ENCODE results near the gene ATXN1.

Gene ATXN1

GRCh38 chr6:16698162-16698533 lies 63.1 kb downstream of the ATXN1 start:
- DNase-seq (ENCODE audit: low read depth in 2 of 2) = no peak

GRCh38 chr6:16697437-16698161 lies 63.7 kb downstream of the ATXN1 start:
- no peak for DNase-seq (ENCODE audit: low read depth in 2 of 2)

GRCh38 chr6:16696496-16696895 lies 64.8 kb downstream of the ATXN1 start:
- no peak for DNase-seq (ENCODE audit: low read depth in 2 of 2)

- no peak for DNase-seq (ENCODE audit: low read depth in 2 of 2)
Observed at GRCh38 chr6:16694781-16695578, 66.3 kb downstream of the ATXN1 start.

DNA sequence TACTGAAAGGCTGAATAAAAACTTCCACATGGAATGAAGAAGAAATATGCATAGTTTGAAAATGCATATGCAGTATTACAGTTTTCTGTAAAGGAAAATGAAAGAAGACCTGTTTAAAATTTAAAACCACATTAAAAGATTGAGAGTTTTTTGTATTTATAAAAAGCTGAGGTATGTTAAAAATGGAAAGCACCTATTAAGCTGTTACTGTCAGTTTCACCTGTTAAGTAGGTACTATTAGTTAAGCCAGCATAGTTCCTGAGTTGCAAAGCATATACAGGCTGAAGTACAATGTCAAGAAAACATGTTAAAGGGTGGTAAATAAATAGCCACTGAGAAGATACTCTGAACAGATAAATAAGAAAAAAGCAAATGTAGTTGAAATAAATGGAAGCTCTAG lies 69.9 kb downstream of the ATXN1 start:
- DNase-seq (ENCODE audit: low read depth in 2 of 2) = no peak

DNA sequence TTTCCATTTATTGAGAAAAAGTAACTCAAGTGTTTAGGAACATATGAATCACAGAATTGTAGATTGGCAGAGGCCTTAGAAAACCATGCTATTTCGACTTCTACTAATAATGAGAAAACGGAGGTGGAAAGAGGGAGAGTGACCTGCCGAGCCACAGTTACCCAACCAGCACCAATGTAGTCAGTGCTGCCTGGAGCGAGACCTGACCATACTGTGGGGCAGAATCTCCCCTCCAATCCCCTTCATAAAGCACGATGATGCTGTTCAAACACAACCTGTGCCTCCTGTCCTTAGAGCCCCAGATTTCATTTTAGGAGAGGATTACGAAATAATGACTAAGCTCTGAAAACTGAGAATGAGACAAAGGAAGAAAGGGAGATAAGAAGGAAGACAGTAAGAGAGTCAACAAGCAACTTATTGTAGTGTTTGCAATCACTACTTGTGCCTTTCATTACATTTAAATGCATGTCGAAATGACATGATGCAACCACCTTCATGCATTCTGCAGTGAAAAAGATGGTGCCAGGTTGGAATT lies 70.6 kb downstream of the ATXN1 start:
- DNase-seq (ENCODE audit: low read depth in 2 of 2) = no peak

DNA sequence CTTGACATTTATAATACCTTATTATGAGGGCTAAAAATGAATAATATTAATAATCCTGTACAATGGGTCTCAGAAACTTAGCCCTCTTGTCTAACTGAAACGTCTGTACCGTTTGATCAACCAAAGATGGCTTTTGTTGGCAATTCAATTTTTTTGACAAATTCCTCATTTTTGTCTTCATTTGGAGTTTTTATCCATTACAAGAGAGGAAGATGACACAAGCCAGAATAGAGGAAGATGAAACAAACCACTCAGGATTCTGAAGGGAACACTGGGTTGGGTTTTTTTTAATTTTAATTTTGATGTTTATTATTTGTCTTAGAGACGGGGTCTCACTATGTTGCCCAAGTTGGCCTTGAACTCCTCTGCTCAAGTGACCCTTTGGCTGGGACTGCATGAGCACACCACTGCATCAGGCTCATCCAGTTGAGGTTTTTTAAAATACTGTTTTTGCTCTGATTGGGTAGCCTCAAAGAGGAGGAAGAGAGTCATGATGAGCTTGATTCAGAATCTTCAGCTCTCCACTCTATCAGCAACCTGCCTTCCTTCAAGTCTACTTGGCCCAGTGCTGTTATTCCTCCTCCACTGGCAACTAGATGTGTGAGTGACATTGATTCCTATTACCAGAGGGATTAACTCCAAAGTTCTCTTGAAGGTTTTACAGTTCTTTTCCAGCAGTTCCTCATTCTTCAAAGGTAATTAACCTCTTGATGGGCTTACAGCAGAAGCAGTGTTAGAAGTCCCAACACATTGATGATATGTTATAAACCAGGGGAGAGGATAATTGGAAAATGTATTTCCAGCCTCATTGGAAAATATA lies 71.3 kb downstream of the ATXN1 start:
- no peak for DNase-seq (ENCODE audit: low read depth in 2 of 2)

DNA sequence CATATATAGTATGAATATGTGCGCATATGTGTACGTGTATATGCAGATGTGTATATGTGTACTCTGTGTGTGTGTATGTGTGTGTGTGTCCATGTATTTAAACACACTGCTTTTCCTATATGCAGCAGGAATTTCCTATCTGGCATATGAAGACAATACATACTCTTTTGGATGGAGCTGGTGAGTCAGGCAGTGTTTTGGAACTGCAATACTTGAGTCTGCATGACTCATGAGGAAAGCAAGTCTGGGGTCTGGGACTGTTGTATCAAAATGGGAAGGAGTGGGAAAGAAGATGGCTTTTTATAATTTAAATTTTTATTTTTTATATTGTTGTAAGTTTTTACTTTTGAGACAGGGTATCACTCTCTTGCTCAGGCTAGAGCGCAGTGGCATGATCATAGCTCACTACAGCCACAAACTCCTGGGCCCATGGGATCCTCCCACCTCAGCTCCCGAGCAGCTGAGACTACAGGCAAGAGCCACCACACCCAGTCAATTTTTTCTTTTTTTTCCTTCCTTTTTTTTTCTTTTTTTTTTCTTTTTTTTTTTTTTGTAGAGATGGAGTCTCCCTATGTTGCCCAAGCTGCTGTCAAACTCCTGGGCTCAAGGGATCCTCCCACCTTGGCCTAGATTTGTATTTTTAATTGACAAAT lies 72.2 kb downstream of the ATXN1 start:
- peak; percentile 74 to 77 for DNase-seq (ENCODE audit: low read depth in 2 of 2)

- DNase-seq (ENCODE audit: low read depth in 2 of 2) = no peak
Observed at GRCh38 chr6:16688436-16688835, 72.8 kb downstream of the ATXN1 start.

DNA sequence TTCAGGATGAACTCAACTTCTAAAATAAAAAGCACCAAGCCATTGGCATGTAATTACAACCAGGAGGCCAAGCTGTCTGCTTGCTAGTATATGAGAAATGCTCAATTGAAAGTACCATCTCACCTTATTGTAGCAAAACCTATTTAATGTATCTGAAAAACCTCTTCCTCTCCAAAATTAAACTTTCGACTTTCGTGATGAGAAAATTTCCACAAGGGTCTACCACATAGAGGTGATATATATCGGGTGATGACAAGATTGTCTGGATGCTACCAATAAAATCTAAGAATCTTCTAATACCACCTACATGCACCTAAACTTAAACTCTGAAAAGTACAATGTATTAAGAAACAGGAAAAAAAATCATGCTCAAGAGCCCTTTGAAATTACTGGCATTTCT lies 74.2 kb downstream of the ATXN1 start:
- DNase-seq (ENCODE audit: low read depth in 2 of 2) = no peak

- no peak for DNase-seq (ENCODE audit: low read depth in 2 of 2)
Observed at GRCh38 chr6:16684896-16685554, 76.2 kb downstream of the ATXN1 start.

DNA sequence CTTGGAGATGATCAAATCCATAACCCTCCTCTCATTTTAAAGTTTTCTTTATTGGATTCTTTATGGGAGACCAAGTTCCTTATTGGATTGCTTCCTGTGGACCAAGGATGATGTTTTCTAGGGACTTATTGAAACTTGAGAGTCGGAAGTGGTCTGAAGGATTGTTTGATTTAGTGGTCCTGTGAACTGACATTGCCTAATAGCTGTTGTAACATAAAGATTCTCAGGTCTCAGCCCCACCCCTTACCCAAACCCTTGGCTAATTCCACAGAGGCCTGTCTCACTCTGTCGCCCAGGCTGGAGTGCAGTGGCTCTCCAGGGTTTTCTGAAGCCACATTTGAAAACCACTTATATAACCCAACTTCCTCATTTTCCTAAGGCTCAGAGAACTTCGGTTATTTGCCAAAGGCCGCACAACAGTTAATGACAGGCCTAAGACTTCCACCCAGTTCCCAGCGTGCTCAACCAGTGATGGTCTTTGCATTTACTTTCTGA lies 77.0 kb downstream of the ATXN1 start:
- DNase-seq (ENCODE audit: low read depth in 2 of 2) = no peak

GRCh38 chr6:16683641-16684194 lies 77.5 kb downstream of the ATXN1 start:
- no peak for DNase-seq (ENCODE audit: low read depth in 2 of 2)

- DNase-seq (ENCODE audit: low read depth in 2 of 2) = peak; percentile 80
Observed at GRCh38 chr6:16681260-16681873, 79.9 kb downstream of the ATXN1 start.

DNA sequence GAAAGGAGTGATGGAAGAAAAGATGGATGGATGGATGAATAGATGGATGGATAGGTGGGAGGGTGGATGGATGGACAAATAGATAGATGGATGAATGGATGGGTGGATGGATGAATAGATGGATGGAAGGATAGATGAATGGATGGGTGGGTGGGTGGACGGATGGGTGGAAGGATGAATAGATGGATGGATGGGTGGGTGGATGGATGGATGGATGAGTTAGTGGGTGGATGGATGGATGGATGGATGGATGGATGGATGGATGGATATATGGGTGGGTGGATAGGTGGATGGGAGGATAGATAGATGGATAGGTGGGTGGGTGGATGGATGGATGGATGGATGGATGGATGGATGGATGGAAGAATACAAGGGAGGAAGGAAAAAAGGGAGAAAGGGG lies 82.2 kb downstream of the ATXN1 start:
- no peak for DNase-seq (ENCODE audit: low read depth in 2 of 2)

GRCh38 chr6:16677458-16677857 lies 83.8 kb downstream of the ATXN1 start:
- no peak for DNase-seq (ENCODE audit: low read depth in 2 of 2)

- no peak for DNase-seq (ENCODE audit: low read depth in 2 of 2)
Observed at GRCh38 chr6:16676978-16677377, 84.3 kb downstream of the ATXN1 start.

- DNase-seq (ENCODE audit: low read depth in 2 of 2) = no peak
Observed at GRCh38 chr6:16676376-16676775, 84.9 kb downstream of the ATXN1 start.

DNA sequence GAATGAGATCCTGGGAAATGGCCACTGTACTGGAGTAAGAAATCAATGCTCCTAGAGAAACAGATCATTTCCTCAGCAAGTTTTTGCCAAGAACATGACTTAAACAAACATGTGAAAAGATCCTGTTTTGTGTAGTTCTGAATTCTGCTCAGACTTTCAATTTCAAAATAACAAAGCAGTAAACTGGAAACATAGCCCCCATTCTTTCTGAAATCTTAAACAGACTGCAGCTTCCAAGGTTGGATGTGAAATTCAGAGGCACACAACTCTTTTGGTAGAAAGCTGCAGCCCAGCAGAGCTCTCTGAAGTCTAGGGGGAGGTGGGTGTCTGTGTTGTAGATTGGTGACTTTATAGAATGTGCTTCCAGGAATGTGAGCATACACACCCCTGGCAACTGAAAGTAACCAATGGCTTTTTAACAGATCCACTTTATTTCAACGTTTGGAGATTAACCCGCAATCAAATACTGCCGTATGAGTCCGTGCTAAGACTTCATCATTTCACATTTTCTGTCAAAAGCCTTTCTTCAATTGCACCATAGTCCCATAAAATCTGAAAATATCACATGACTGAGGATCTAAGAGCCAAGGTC lies 86.4 kb downstream of the ATXN1 start:
- DNase-seq (ENCODE audit: low read depth in 2 of 2) = no peak

All from fibroblast of skin of left biceps (primary cell).